Neural progenitor cell (in vitro differentiated cells): ENCODE measurements around the gene CDH12.

Experiments used
- CTCF ChIP-seq: fragments of 200-600 bp; sonication (generic); IDR thresholded peaks from 2 replicates; pipeline ENCODE4 v1.5.1; 2017; ENCODE audit warnings: antibody characterized with exemption, mild to moderate bottlenecking
- EZH2 ChIP-seq: fragments of 200-600 bp; sonication (generic); IDR thresholded peaks from 2 replicates; pipeline ENCODE4 v1.6.1; 2017; ENCODE audit warnings: antibody characterized with exemption, mild to moderate bottlenecking, moderate library complexity
- EZH2phosphoT487 ChIP-seq: fragments of 200-600 bp; sonication (generic); IDR thresholded peaks from 2 replicates; pipeline ENCODE4 v1.6.1; 2017; ENCODE audit warnings: antibody characterized with exemption

- TF ChIP-seq CTCF = no peak
- TF ChIP-seq EZH2 = no peak
- TF ChIP-seq EZH2phosphoT487 = no peak
Observed at GRCh38 chr5:22669345-22669744, 183.8 kb downstream of the CDH12 start.
